SH-SY5Y (cell line): ENCODE measurements around the gene CCNY.

ENCODE experiments used
- GATA2 ChIP-seq: IDR thresholded peaks from 2 replicates; pipeline ENCODE4 v1.6.1; 2011; ENCODE audit warnings: mild to moderate bottlenecking, low read depth, low read length
- GATA3 ChIP-seq: IDR thresholded peaks from 2 replicates; pipeline ENCODE4 v1.6.1; 2011; ENCODE audit warnings: low read depth, mild to moderate bottlenecking, low read length, moderate library complexity

GRCh38 chr10:35308809-35309208, 27.5 kb upstream of the CCNY start:
- TF ChIP-seq GATA2 (no peak), GATA3 (no peak)
